ENCODE data around the gene VPS35L.
"Not testable (repeated sequence)": the region's sequence is repeated elsewhere in the genome, so short reads cannot be mapped to it uniquely, and the experiment has no call there.

Gene VPS35L

DNA sequence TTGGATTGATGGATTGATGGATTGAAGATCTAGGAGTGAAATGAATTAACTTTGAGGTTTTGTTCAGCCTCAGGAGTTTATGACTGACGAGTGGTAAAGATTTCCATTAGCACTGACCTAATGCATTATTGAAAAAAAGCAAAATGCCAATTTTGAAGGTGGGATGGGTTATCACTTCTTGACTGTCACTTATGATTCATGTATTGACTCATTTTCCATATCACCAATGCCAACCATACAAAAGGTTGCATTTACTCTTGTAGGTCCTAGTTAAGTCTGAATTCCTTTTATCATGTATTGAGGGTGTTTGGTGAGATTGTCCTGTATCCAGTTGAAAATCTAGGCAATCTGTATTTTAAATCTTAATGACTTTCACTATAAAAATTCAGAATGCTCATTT is 104.9 kb downstream of the VPS35L start:
- no peak for DNase-seq
- no peak overlapping the region for H3K9ac ChIP-seq (ENCODE audit: low read length)
- H3K23ac ChIP-seq (ENCODE audit: low read length), result no peak overlapping the region
- no peaks in the 10 kb centered on the region for H3K27me3 ChIP-seq (ENCODE audit: insufficient read depth, low read length, poor library complexity)
- H2BK120ac ChIP-seq (ENCODE audit: low read depth, low read length), result no peak overlapping the region
- no peak overlapping the region for H3K56ac ChIP-seq (ENCODE audit: low read length)
- H3K4me2 ChIP-seq (ENCODE audit: low read length), result no peak overlapping the region
- no peaks in the 10 kb centered on the region for H3K4me1 ChIP-seq (ENCODE audit: control insufficient read depth, low read depth, low read length)
- H3K18ac ChIP-seq (ENCODE audit: low read length), result no peak overlapping the region
- WGBS (ENCODE audit: extremely low coverage, insufficient coverage, low lambda C conversion rate), result no CpG with 5 or more reads among the region's 1 CpG
- H4K8ac ChIP-seq (ENCODE audit: low read depth, low read length), result no peak overlapping the region
- no peak overlapping the region for H4K5ac ChIP-seq (ENCODE audit: low read length)
- H3K79me1 ChIP-seq (ENCODE audit: low read length), result no peaks in the 10 kb centered on the region
- no peaks in the 10 kb centered on the region for H3K79me2 ChIP-seq (ENCODE audit: control insufficient read depth, insufficient read depth, low read length)
- no peak overlapping the region for H2BK5ac ChIP-seq (ENCODE audit: low read length)
- H3K27ac ChIP-seq (ENCODE audit: low read depth, low read length), result no peak overlapping the region
- no peak overlapping the region for H2BK15ac ChIP-seq (replicated peaks; ENCODE audit: low read depth)
- no peak overlapping the region for H3K4me3 ChIP-seq (ENCODE audit: low read length)
- H3K4ac ChIP-seq (ENCODE audit: low read depth, low read length), result no peak overlapping the region
- no peaks in the 10 kb centered on the region for H3K36me3 ChIP-seq (ENCODE audit: control insufficient read depth, insufficient read depth, low read length)
- no peak overlapping the region for H2AK5ac ChIP-seq (ENCODE audit: low read length)

DNA sequence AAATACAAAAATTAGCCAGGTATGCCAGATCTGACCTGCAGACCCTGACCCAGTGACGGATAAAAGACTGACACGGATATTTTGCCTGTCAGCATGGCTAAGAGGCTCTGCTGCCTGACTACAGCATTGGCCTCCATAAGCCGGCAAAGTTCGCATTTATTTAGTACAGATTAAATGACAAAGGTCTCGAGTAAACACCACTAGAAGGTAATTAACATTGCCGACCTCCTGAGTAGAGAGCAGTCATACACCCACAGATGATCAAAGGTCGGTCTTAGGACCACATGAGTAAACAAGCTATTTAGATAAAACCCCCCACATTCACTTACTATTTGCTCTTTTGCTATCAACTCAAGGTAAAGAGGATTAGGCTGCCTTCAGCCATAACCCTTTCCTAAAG is 106.8 kb downstream of the VPS35L start:
- H2BK5ac ChIP-seq (ENCODE audit: low read length), result no peak overlapping the region
- no peak overlapping the region for H2BK15ac ChIP-seq (replicated peaks; ENCODE audit: low read depth)
- no peak overlapping the region for H2AK5ac ChIP-seq (ENCODE audit: low read length)
- H3K4ac ChIP-seq (ENCODE audit: low read depth, low read length), result no peak overlapping the region
- no peak for DNase-seq
- H3K56ac ChIP-seq (ENCODE audit: low read length), result no peak overlapping the region
- H3K79me2 ChIP-seq (ENCODE audit: control insufficient read depth, insufficient read depth, low read length), result no peaks in the 10 kb centered on the region
- no peak overlapping the region for H3K23ac ChIP-seq (ENCODE audit: low read length)
- no peaks in the 10 kb centered on the region for H3K27me3 ChIP-seq (ENCODE audit: insufficient read depth, low read length, poor library complexity)
- H3K27ac ChIP-seq (ENCODE audit: low read depth, low read length), result no peak overlapping the region
- no peak overlapping the region for H3K4me2 ChIP-seq (ENCODE audit: low read length)
- no CpG with 5 or more reads among the region's 7 CpGs for WGBS (ENCODE audit: extremely low coverage, insufficient coverage, low lambda C conversion rate)
- H3K18ac ChIP-seq (ENCODE audit: low read length), result no peak overlapping the region
- H3K9ac ChIP-seq (ENCODE audit: low read length), result no peak overlapping the region
- H3K4me3 ChIP-seq (ENCODE audit: low read length), result no peak overlapping the region
- no peaks in the 10 kb centered on the region for H3K36me3 ChIP-seq (ENCODE audit: control insufficient read depth, insufficient read depth, low read length)
- H3K79me1 ChIP-seq (ENCODE audit: low read length), result no peaks in the 10 kb centered on the region
- H3K4me1 ChIP-seq (ENCODE audit: control insufficient read depth, low read depth, low read length), result no peaks in the 10 kb centered on the region
- no peak overlapping the region for H4K5ac ChIP-seq (ENCODE audit: low read length)
- H4K8ac ChIP-seq (ENCODE audit: low read depth, low read length), result no peak overlapping the region
- no peak overlapping the region for H2BK120ac ChIP-seq (ENCODE audit: low read depth, low read length)

DNA sequence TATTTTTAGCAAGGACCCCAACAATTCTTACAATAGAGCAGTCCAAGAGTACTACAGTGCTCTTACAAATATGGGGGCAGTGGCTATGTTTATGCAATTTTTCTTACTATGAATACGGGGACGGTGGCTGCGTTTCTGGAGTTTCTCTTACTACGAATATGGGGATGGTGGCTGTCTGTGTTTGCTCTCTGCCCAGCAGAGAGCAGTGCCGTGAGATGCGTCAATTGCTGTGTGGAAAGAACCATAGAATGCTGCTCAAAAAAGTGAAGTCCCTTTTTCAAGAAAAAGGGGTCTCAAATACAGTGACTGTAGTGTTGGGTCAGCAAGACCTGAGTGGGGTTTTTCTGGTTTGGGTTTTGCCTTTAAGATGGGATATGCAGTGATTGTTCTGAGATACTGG is 108.7 kb downstream of the VPS35L start:
- Histone ChIP-seq H3K4me3 (ENCODE audit: low read length) (no peak overlapping the region), H2BK120ac (ENCODE audit: low read depth, low read length) (no peak overlapping the region), H3K4ac (ENCODE audit: low read depth, low read length) (no peak overlapping the region), H3K9ac (ENCODE audit: low read length) (no peak overlapping the region), H3K4me1 (ENCODE audit: control insufficient read depth, low read depth, low read length) (no peaks in the 10 kb centered on the region), H3K23ac (ENCODE audit: low read length) (no peak overlapping the region), H4K8ac (ENCODE audit: low read depth, low read length) (no peak overlapping the region), H3K27me3 (ENCODE audit: insufficient read depth, low read length, poor library complexity) (no peaks in the 10 kb centered on the region), H2AK5ac (ENCODE audit: low read length) (no peak overlapping the region), H3K18ac (ENCODE audit: low read length) (no peak overlapping the region), H3K79me1 (ENCODE audit: low read length) (no peaks in the 10 kb centered on the region), H3K56ac (ENCODE audit: low read length) (no peak overlapping the region), H3K4me2 (ENCODE audit: low read length) (no peak overlapping the region), H2BK5ac (ENCODE audit: low read length) (no peak overlapping the region), H3K27ac (ENCODE audit: low read depth, low read length) (no peak overlapping the region), H4K5ac (ENCODE audit: low read length) (no peak overlapping the region), H3K36me3 (ENCODE audit: control insufficient read depth, insufficient read depth, low read length) (no peaks in the 10 kb centered on the region), H2BK15ac (replicated peaks; ENCODE audit: low read depth) (no peak overlapping the region), H3K79me2 (ENCODE audit: control insufficient read depth, insufficient read depth, low read length) (no peaks in the 10 kb centered on the region)
- no CpG with 5 or more reads among the region's 6 CpGs for WGBS (ENCODE audit: extremely low coverage, insufficient coverage, low lambda C conversion rate)
- DNase-seq, result no peak

DNA sequence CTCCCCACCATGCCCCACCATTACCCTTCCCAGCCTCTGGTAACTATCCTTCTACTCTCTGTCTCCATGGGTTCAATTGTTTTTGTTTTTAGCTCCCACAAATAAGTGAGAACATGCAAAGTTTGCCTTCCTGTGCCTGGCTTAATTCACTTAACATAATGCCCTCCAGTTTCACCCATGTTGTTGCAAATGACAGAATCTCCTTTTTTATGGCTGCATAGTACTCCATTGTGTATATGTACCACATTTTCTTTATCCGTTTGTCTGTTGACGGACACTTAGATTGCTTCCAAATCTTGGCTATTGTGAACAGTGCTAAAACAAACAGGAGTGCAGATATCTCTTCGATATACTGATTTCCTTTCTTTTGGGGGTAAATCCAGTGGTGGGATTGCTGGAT is 109.8 kb downstream of the VPS35L start:
- not testable (repeated sequence) for H2BK120ac ChIP-seq (ENCODE audit: low read depth, low read length); H3K4me3 ChIP-seq (ENCODE audit: low read length); H3K4me1 ChIP-seq (ENCODE audit: control insufficient read depth, low read depth, low read length); H3K4ac ChIP-seq (ENCODE audit: low read depth, low read length); H2AK5ac ChIP-seq (ENCODE audit: low read length); H2BK15ac ChIP-seq (replicated peaks; ENCODE audit: low read depth); H3K27ac ChIP-seq (ENCODE audit: low read depth, low read length); H3K18ac ChIP-seq (ENCODE audit: low read length); H3K79me2 ChIP-seq (ENCODE audit: control insufficient read depth, insufficient read depth, low read length); H2BK5ac ChIP-seq (ENCODE audit: low read length); H3K27me3 ChIP-seq (ENCODE audit: insufficient read depth, low read length, poor library complexity); H3K79me1 ChIP-seq (ENCODE audit: low read length); DNase-seq; H3K36me3 ChIP-seq (ENCODE audit: control insufficient read depth, insufficient read depth, low read length); H3K56ac ChIP-seq (ENCODE audit: low read length); H3K9ac ChIP-seq (ENCODE audit: low read length); H4K8ac ChIP-seq (ENCODE audit: low read depth, low read length); H3K23ac ChIP-seq (ENCODE audit: low read length); H4K5ac ChIP-seq (ENCODE audit: low read length); H3K4me2 ChIP-seq (ENCODE audit: low read length)
- no CpG with 5 or more reads among the region's 3 CpGs for WGBS (ENCODE audit: extremely low coverage, insufficient coverage, low lambda C conversion rate)

DNA sequence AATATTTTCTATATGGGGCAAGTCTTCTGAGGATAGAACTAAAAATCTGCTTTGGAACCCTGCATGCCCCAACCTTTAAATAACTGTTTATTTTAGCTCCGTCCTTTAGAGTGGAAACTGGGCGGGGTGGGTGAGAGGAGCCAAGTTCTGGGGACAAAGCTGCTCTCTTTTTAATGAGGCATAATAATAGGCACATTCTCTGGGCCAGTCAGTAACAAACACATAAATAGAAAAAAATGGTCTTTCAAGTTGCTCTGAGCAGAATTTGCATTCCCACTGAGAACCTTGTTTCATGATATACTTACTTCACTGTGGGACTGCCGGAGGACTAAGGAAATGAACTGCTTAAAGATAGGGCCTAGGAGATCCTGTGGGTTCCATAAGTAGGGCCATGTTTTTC is 111.0 kb downstream of the VPS35L start:
- DNase-seq, result no peak
- no peak overlapping the region for H3K4me2 ChIP-seq (ENCODE audit: low read length)
- no peak overlapping the region for H4K5ac ChIP-seq (ENCODE audit: low read length)
- no peak overlapping the region for H2BK15ac ChIP-seq (replicated peaks; ENCODE audit: low read depth)
- H3K18ac ChIP-seq (ENCODE audit: low read length), result no peak overlapping the region
- no peak overlapping the region for H2BK120ac ChIP-seq (ENCODE audit: low read depth, low read length)
- no peak overlapping the region for H2BK5ac ChIP-seq (ENCODE audit: low read length)
- H3K79me2 ChIP-seq (ENCODE audit: control insufficient read depth, insufficient read depth, low read length), result no peaks in the 10 kb centered on the region
- no peaks in the 10 kb centered on the region for H3K79me1 ChIP-seq (ENCODE audit: low read length)
- H2AK5ac ChIP-seq (ENCODE audit: low read length), result no peak overlapping the region
- H3K36me3 ChIP-seq (ENCODE audit: control insufficient read depth, insufficient read depth, low read length), result no peaks in the 10 kb centered on the region
- H3K4me3 ChIP-seq (ENCODE audit: low read length), result no peak overlapping the region
- no peak overlapping the region for H3K23ac ChIP-seq (ENCODE audit: low read length)
- no peak overlapping the region for H4K8ac ChIP-seq (ENCODE audit: low read depth, low read length)
- H3K4ac ChIP-seq (ENCODE audit: low read depth, low read length), result no peak overlapping the region
- H3K56ac ChIP-seq (ENCODE audit: low read length), result no peak overlapping the region
- H3K4me1 ChIP-seq (ENCODE audit: control insufficient read depth, low read depth, low read length), result no peaks in the 10 kb centered on the region
- WGBS (ENCODE audit: extremely low coverage, insufficient coverage, low lambda C conversion rate), result no CpG with 5 or more reads among the region's 3 CpGs
- H3K27ac ChIP-seq (ENCODE audit: low read depth, low read length), result no peak overlapping the region
- H3K9ac ChIP-seq (ENCODE audit: low read length), result no peak overlapping the region
- H3K27me3 ChIP-seq (ENCODE audit: insufficient read depth, low read length, poor library complexity), result no peaks in the 10 kb centered on the region

DNA sequence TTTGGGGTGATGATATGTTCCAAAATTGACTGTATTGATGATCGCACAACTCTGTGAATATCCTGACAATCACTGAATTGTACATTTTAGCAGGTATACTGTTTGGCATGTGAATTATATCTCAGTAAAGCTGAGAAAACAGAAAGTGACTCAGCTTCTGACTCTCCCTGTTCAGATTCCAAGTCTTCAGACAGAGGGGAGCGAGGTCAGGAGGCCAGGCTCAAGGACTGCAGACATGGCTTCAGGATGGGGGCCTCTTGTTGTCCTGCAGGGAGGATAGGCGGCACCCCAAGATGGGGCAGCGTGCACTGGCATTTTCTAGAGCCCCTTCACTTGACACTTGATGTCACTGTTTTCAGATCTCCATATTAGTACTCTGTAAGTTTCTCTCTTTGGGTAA is 116.9 kb downstream of the VPS35L start:
- no peaks in the 10 kb centered on the region for H3K4me1 ChIP-seq (ENCODE audit: control insufficient read depth, low read depth, low read length)
- H3K23ac ChIP-seq (ENCODE audit: low read length), result no peak overlapping the region
- no peak overlapping the region for H3K4me3 ChIP-seq (ENCODE audit: low read length)
- H3K79me2 ChIP-seq (ENCODE audit: control insufficient read depth, insufficient read depth, low read length), result no peaks in the 10 kb centered on the region
- no peaks in the 10 kb centered on the region for H3K27me3 ChIP-seq (ENCODE audit: insufficient read depth, low read length, poor library complexity)
- no peak overlapping the region for H3K18ac ChIP-seq (ENCODE audit: low read length)
- no peak overlapping the region for H3K27ac ChIP-seq (ENCODE audit: low read depth, low read length)
- H3K36me3 ChIP-seq (ENCODE audit: control insufficient read depth, insufficient read depth, low read length), result no peaks in the 10 kb centered on the region
- H2AK5ac ChIP-seq (ENCODE audit: low read length), result no peak overlapping the region
- no peak overlapping the region for H3K4ac ChIP-seq (ENCODE audit: low read depth, low read length)
- no peak overlapping the region for H3K9ac ChIP-seq (ENCODE audit: low read length)
- no CpG with 5 or more reads among the region's 4 CpGs for WGBS (ENCODE audit: extremely low coverage, insufficient coverage, low lambda C conversion rate)
- DNase-seq, result no peak
- H4K8ac ChIP-seq (ENCODE audit: low read depth, low read length), result no peak overlapping the region
- no peaks in the 10 kb centered on the region for H3K79me1 ChIP-seq (ENCODE audit: low read length)
- no peak overlapping the region for H3K4me2 ChIP-seq (ENCODE audit: low read length)
- H4K5ac ChIP-seq (ENCODE audit: low read length), result no peak overlapping the region
- no peak overlapping the region for H2BK15ac ChIP-seq (replicated peaks; ENCODE audit: low read depth)
- H3K56ac ChIP-seq (ENCODE audit: low read length), result no peak overlapping the region
- H2BK5ac ChIP-seq (ENCODE audit: low read length), result no peak overlapping the region
- H2BK120ac ChIP-seq (ENCODE audit: low read depth, low read length), result no peak overlapping the region

Data from mesendoderm (in vitro differentiated cells).